ENCODE results near the gene SEL1L3. TPM values are rescaled to one million over a fixed set of nuclear protein-coding genes. Genes with fewer than 3 reads are reported as not detected.

SEL1L3 gene
- total and polyA plus RNA-seq, 4 donors, result 3.3 to 13.1 (median 5.7) TPM

DNA sequence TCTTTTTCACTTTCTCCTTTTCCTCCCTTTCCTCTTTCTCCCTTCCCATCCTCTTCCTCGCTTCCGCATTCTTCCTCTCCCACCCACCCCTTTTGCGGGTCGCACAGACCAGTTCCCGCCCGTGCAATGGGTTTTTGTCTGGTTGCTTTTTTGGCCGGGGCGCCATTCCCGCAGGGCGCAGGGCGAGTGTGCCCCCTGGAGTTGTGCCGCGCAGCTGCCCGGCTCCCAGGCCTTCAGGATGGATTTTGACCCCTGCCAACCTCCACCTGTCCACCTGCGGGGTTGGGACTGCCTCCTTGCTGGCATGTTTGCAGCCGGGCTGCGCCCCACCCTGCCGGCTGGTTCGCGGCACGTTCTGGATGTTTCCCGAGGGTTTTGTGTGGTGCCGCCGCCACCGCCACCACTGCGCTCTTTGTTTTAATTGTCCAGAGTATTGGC lies 578 bp upstream of the SEL1L3 start:
- no peak for DNase-seq (ENCODE audit: low spot score)
- H3K27me3 ChIP-seq (ENCODE audit: control insufficient read depth in 4 of 4, insufficient read depth in 4 of 4, low read length in 3 of 4), result no peaks in the 10 kb centered on the region
- 14% methylated on average over 26 of the region's 26 CpGs for WGBS
- no peak overlapping the region for H3K27ac ChIP-seq (ENCODE audit: low read depth in 1 of 2, low read length in 2 of 2)
- no peak overlapping the region for H3K9ac ChIP-seq (ENCODE audit: low read depth in 1 of 2, low read length in 2 of 2)
- peak overlapping the region; percentile 32 to 87 (median 52) for H3K4me3 ChIP-seq (ENCODE audit: low read depth in 1 of 3, low read length in 3 of 3)
- H3K4me1 ChIP-seq (ENCODE audit: control insufficient read depth in 4 of 4, insufficient read depth in 4 of 4, low read length in 3 of 4), result peaks cover 0 to 18% (median 7%) of the 10 kb centered on the region in 4 donors
- no peaks in the 10 kb centered on the region for H3K36me3 ChIP-seq (ENCODE audit: control insufficient read depth in 4 of 4, insufficient read depth in 3 of 4, low read depth in 1 of 4, low read length in 3 of 4)
- no peak for TF ChIP-seq FOXA1 (IDR thresholded peaks at IDR 0.05)
- peak in 1 of 2 donors; percentile 19 for TF ChIP-seq RAD21 (IDR thresholded peaks at IDR 0.05)
- TF ChIP-seq, protein P1, sequence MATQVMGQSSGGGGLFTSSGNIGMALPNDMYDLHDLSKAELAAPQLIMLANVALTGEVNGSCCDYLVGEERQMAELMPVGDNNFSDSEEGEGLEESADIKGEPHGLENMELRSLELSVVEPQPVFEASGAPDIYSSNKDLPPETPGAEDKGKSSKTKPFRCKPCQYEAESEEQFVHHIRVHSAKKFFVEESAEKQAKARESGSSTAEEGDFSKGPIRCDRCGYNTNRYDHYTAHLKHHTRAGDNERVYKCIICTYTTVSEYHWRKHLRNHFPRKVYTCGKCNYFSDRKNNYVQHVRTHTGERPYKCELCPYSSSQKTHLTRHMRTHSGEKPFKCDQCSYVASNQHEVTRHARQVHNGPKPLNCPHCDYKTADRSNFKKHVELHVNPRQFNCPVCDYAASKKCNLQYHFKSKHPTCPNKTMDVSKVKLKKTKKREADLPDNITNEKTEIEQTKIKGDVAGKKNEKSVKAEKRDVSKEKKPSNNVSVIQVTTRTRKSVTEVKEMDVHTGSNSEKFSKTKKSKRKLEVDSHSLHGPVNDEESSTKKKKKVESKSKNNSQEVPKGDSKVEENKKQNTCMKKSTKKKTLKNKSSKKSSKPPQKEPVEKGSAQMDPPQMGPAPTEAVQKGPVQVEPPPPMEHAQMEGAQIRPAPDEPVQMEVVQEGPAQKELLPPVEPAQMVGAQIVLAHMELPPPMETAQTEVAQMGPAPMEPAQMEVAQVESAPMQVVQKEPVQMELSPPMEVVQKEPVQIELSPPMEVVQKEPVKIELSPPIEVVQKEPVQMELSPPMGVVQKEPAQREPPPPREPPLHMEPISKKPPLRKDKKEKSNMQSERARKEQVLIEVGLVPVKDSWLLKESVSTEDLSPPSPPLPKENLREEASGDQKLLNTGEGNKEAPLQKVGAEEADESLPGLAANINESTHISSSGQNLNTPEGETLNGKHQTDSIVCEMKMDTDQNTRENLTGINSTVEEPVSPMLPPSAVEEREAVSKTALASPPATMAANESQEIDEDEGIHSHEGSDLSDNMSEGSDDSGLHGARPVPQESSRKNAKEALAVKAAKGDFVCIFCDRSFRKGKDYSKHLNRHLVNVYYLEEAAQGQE (IDR thresholded peaks at IDR 0.05), result no peak
- TF ChIP-seq HNF4A (conservative IDR thresholded peaks at IDR 0.05), result peak in 1 of 2 donors; percentile 11
- TF ChIP-seq, protein P2, sequence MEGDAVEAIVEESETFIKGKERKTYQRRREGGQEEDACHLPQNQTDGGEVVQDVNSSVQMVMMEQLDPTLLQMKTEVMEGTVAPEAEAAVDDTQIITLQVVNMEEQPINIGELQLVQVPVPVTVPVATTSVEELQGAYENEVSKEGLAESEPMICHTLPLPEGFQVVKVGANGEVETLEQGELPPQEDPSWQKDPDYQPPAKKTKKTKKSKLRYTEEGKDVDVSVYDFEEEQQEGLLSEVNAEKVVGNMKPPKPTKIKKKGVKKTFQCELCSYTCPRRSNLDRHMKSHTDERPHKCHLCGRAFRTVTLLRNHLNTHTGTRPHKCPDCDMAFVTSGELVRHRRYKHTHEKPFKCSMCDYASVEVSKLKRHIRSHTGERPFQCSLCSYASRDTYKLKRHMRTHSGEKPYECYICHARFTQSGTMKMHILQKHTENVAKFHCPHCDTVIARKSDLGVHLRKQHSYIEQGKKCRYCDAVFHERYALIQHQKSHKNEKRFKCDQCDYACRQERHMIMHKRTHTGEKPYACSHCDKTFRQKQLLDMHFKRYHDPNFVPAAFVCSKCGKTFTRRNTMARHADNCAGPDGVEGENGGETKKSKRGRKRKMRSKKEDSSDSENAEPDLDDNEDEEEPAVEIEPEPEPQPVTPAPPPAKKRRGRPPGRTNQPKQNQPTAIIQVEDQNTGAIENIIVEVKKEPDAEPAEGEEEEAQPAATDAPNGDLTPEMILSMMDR (IDR thresholded peaks at IDR 0.05; ENCODE audit: low read depth, low read length, missing input control), result peak; percentile 20
- H3K9me3 ChIP-seq (ENCODE audit: control insufficient read depth in 4 of 4, low read length in 3 of 4), result no peaks in the 10 kb centered on the region

DNA sequence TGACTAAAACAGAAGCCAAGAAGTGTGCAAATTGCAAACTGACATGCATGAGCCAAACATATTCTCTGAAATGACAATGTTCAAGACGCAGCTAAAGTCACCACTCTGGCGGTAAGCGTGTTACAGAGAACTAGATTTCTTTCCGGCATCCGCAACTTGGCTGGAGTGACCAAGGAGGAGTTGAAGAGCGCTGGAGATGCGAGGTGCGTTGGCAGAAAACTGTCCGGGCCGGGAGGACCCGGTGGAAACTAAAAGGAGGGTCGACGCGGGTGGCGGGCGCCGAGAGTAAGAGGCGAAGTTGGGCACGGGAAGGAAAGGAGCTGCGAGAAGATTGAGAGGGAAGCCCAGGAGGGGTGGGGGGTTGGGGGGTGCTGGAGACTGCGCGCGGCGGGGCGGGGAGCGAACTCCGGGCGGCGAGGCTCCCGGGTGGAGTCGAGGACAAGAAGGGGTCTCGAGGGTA lies 807 bp downstream of the SEL1L3 start:
- peaks cover 0 to 18% (median 7%) of the 10 kb centered on the region in 4 donors for H3K4me1 ChIP-seq (ENCODE audit: control insufficient read depth in 4 of 4, insufficient read depth in 4 of 4, low read length in 3 of 4)
- 2% methylated on average over 32 of the region's 32 CpGs for WGBS
- peak overlapping the region; percentile 18 to 68 for H3K27ac ChIP-seq (ENCODE audit: low read depth in 1 of 2, low read length in 2 of 2)
- H3K9ac ChIP-seq (ENCODE audit: low read depth in 1 of 2, low read length in 2 of 2), result peak overlapping the region in 1 of 2 donors; percentile 14
- H3K4me3 ChIP-seq (ENCODE audit: low read depth in 1 of 3, low read length in 3 of 3), result peak overlapping the region; percentile 65 to 87 (median 75)
- no peaks in the 10 kb centered on the region for H3K9me3 ChIP-seq (ENCODE audit: control insufficient read depth in 4 of 4, low read length in 3 of 4)
- no peak for TF ChIP-seq EGR1 (IDR thresholded peaks at IDR 0.05; ENCODE audit: low read depth in 2 of 2)
- TF ChIP-seq HNF4A (conservative IDR thresholded peaks at IDR 0.05), result no peak
- TF ChIP-seq RXRA (IDR thresholded peaks at IDR 0.05), result no peak
- no peak for TF ChIP-seq TAF1 (conservative IDR thresholded peaks at IDR 0.05)
- no peak for TF ChIP-seq JUND (IDR thresholded peaks at IDR 0.05)
- TF ChIP-seq, protein P3, sequence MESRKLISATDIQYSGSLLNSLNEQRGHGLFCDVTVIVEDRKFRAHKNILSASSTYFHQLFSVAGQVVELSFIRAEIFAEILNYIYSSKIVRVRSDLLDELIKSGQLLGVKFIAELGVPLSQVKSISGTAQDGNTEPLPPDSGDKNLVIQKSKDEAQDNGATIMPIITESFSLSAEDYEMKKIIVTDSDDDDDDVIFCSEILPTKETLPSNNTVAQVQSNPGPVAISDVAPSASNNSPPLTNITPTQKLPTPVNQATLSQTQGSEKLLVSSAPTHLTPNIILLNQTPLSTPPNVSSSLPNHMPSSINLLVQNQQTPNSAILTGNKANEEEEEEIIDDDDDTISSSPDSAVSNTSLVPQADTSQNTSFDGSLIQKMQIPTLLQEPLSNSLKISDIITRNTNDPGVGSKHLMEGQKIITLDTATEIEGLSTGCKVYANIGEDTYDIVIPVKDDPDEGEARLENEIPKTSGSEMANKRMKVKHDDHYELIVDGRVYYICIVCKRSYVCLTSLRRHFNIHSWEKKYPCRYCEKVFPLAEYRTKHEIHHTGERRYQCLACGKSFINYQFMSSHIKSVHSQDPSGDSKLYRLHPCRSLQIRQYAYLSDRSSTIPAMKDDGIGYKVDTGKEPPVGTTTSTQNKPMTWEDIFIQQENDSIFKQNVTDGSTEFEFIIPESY (IDR thresholded peaks at IDR 0.05), result no peak
- TF ChIP-seq, protein P1 (IDR thresholded peaks at IDR 0.05), result no peak
- no peak for TF ChIP-seq GABPA (IDR thresholded peaks at IDR 0.05 in 1 of 2, conservative IDR thresholded peaks at IDR 0.05 in 1 of 2)
- TF ChIP-seq FOXA2 (IDR thresholded peaks at IDR 0.05), result no peak
- no peak for TF ChIP-seq HNF4G (IDR thresholded peaks at IDR 0.05)
- TF ChIP-seq, protein P4, sequence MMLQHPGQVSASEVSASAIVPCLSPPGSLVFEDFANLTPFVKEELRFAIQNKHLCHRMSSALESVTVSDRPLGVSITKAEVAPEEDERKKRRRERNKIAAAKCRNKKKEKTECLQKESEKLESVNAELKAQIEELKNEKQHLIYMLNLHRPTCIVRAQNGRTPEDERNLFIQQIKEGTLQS (IDR thresholded peaks at IDR 0.05), result no peak
- TF ChIP-seq FOXA1 (IDR thresholded peaks at IDR 0.05), result no peak
- TF ChIP-seq SP1 (IDR thresholded peaks at IDR 0.05), result no peak
- TF ChIP-seq RAD21 (IDR thresholded peaks at IDR 0.05), result no peak
- TF ChIP-seq YY1 (IDR thresholded peaks at IDR 0.05), result no peak
- TF ChIP-seq, protein P2 (IDR thresholded peaks at IDR 0.05; ENCODE audit: low read depth, low read length, missing input control), result no peak
- TF ChIP-seq, protein P5, sequence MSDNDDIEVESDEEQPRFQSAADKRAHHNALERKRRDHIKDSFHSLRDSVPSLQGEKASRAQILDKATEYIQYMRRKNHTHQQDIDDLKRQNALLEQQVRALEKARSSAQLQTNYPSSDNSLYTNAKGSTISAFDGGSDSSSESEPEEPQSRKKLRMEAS (IDR thresholded peaks at IDR 0.05), result no peak
- TF ChIP-seq NR2F2 (IDR thresholded peaks at IDR 0.05), result no peak
- H3K27me3 ChIP-seq (ENCODE audit: control insufficient read depth in 4 of 4, insufficient read depth in 4 of 4, low read length in 3 of 4), result no peaks in the 10 kb centered on the region
- no peaks in the 10 kb centered on the region for H3K36me3 ChIP-seq (ENCODE audit: control insufficient read depth in 4 of 4, insufficient read depth in 3 of 4, low read depth in 1 of 4, low read length in 3 of 4)
- DNase-seq (ENCODE audit: low spot score), result no peak
